Activated CD4-positive, alpha-beta T cell treated with anti-CD3 and anti-CD28 coated beads, Interleukin-2, amount 10 ng/mL, durations not matched to agents 24 days and 14 days (primary cell): ENCODE data around the gene DENND6A. TPM values are rescaled to one million over a fixed set of nuclear protein-coding genes. Genes with fewer than 3 reads are reported as not detected.

ENCODE experiments used
- DNase-seq: peaks from one replicate; pipeline ENCODE4 v3.0.0; 2022
- H3K27ac Mint-ChIP-seq: one replicate; pipeline ENCODE4 v1.8.0; 2022; ENCODE audit warnings: mild to moderate bottlenecking, mixed read lengths
- H3K27me3 Mint-ChIP-seq: one replicate; pipeline ENCODE4 v1.8.0; 2022; ENCODE audit warnings: mixed read lengths
- H3K36me3 Mint-ChIP-seq: one replicate; pipeline ENCODE4 v1.8.0; 2022; ENCODE audit warnings: low read depth, mild to moderate bottlenecking, mixed read lengths
- H3K4me1 Mint-ChIP-seq: one replicate; pipeline ENCODE4 v1.8.0; 2021; ENCODE audit warnings: mixed read lengths
- H3K4me3 Mint-ChIP-seq: one replicate; pipeline ENCODE4 v1.8.0; 2022; ENCODE audit warnings: mild to moderate bottlenecking, moderate library complexity, mixed read lengths
- H3K9me3 Mint-ChIP-seq: one replicate; pipeline ENCODE4 v1.8.0; 2021; ENCODE audit warnings: mixed read lengths
- intact Hi-C: fragments of 100-400 bp; cut with micrococcal nuclease; formaldehyde crosslinking; loops from one replicate; pipeline ENCODE4 v1.15.1; 2023
- total RNA-seq: library from RNA; stranded (reverse); gene quantifications from 2 replicates; pipeline ENCODE4 v1.2.3, GENCODE V29; 2022

Gene DENND6A
- total RNA-seq, 1 donor from 2014 or later: 25.2 TPM

- H3K27ac Mint-ChIP-seq: no peak overlapping the region
- peaks cover 31% of the 10 kb centered on the region for H3K36me3 Mint-ChIP-seq
- no peaks in the 10 kb centered on the region for H3K27me3 Mint-ChIP-seq
- intact Hi-C loops: loop anchor here (1.0 kb wide), 1 partner anchor 8 kb away; no protein-coding TSS in a partner anchor
- no peaks in the 10 kb centered on the region for H3K9me3 Mint-ChIP-seq
- DNase-seq: no peak
- no peak overlapping the region for H3K4me3 Mint-ChIP-seq
- H3K4me1 Mint-ChIP-seq: peaks cover 36% of the 10 kb centered on the region
Measured at GRCh38 chr3:57683286-57683685, 9.6 kb downstream of the DENND6A start.

DNA sequence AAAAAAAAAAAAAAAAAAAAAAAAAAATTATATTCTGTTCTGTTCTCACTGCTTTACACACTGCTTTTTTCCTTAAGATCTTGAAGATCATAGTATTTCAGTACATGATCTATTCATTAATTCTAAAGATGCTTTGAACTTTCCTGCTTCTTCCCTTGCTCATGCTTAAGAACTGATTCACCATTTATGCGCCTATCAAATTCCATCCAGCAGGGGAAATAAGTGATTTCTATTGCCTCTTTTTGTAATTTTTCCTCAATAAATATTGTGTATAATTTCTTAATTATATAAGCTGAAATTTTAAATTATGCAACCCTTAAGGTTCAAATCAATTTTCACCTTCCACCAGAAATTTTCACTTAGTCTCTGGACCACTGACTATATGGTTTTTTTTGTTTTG is 10.6 kb downstream of the DENND6A start:
- Mint-ChIP-seq H3K9me3 (no peaks in the 10 kb centered on the region), H3K36me3 (peaks cover 37% of the 10 kb centered on the region), H3K4me1 (peaks cover 35% of the 10 kb centered on the region), H3K27me3 (no peaks in the 10 kb centered on the region), H3K4me3 (no peak overlapping the region), H3K27ac (no peak overlapping the region)
- no peak for DNase-seq
- intact Hi-C loops: no loop called here

GRCh38 chr3:57681691-57682090 is 11.2 kb downstream of the DENND6A start:
- Mint-ChIP-seq H3K9me3 (no peaks in the 10 kb centered on the region), H3K36me3 (peaks cover 35% of the 10 kb centered on the region)
- intact Hi-C loops: no loop called here

GRCh38 chr3:57680046-57680445 is 12.8 kb downstream of the DENND6A start:
- peak; percentile 8 for DNase-seq
- no peaks in the 10 kb centered on the region for H3K27me3 Mint-ChIP-seq
- no peaks in the 10 kb centered on the region for H3K9me3 Mint-ChIP-seq
- intact Hi-C loops: no loop called here
- H3K4me1 Mint-ChIP-seq: peaks cover 27% of the 10 kb centered on the region
- no peak overlapping the region for H3K27ac Mint-ChIP-seq
- no peak overlapping the region for H3K4me3 Mint-ChIP-seq
- peaks cover 37% of the 10 kb centered on the region for H3K36me3 Mint-ChIP-seq

More at GRCh38 chr3:57681691-57682090, 11.2 kb downstream of the DENND6A start:
- Mint-ChIP-seq H3K27ac (no peak overlapping the region), H3K27me3 (no peaks in the 10 kb centered on the region), H3K4me3 (no peak overlapping the region), H3K4me1 (peaks cover 30% of the 10 kb centered on the region)
- DNase-seq: no peak

- Mint-ChIP-seq H3K27ac (no peak overlapping the region), H3K4me3 (no peak overlapping the region)
Measured at GRCh38 chr3:57675530-57675929, 17.3 kb downstream of the DENND6A start.

DNA sequence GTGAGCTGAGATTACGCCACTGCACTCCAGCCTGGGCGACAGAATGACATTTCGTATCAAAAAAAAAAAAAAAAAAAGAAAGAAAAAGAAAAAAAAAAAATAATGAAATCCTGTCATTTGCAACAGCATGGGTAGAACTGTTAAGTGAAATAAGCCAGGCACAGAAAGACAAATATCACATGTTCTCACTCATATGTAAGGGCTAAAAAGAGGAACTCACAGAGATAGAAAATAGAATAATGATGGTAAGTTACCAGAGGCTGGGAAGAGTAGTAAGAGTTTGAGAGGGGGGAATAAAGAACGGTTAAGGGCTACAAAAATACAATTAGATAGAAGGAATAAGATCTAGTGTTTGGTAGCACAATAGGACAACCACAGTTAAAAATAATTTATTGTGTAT is 19.7 kb downstream of the DENND6A start:
- DNase-seq: no peak

More at GRCh38 chr3:57675530-57675929, 17.3 kb downstream of the DENND6A start:
- no peaks in the 10 kb centered on the region for H3K27me3 Mint-ChIP-seq
- no peak for DNase-seq
- peaks cover 36% of the 10 kb centered on the region for H3K4me1 Mint-ChIP-seq
- intact Hi-C loops: no loop called here
- no peaks in the 10 kb centered on the region for H3K9me3 Mint-ChIP-seq
- H3K36me3 Mint-ChIP-seq: peaks cover 40% of the 10 kb centered on the region

GRCh38 chr3:57670543-57670942 is 22.3 kb downstream of the DENND6A start:
- Mint-ChIP-seq H3K4me1 (peaks cover 24% of the 10 kb centered on the region), H3K36me3 (peaks cover 28% of the 10 kb centered on the region), H3K27ac (no peak overlapping the region), H3K4me3 (no peak overlapping the region), H3K9me3 (no peaks in the 10 kb centered on the region), H3K27me3 (no peaks in the 10 kb centered on the region)
- intact Hi-C loops: loop anchor here (2.0 kb wide), 1 partner anchor 22 kb away; the partner anchor contains the start of gene DENND6A
- no peak for DNase-seq

More for the DNA sequence above, 19.7 kb downstream of the DENND6A start:
- peak overlapping the region; percentile 27 for H3K27ac Mint-ChIP-seq
- peaks cover 29% of the 10 kb centered on the region for H3K36me3 Mint-ChIP-seq
- no peak overlapping the region for H3K4me3 Mint-ChIP-seq
- H3K9me3 Mint-ChIP-seq: no peaks in the 10 kb centered on the region
- peaks cover 29% of the 10 kb centered on the region for H3K4me1 Mint-ChIP-seq
- intact Hi-C loops: no loop called here
- H3K27me3 Mint-ChIP-seq: no peaks in the 10 kb centered on the region

GRCh38 chr3:57661404-57661803 is 31.5 kb downstream of the DENND6A start:
- no peaks in the 10 kb centered on the region for H3K27me3 Mint-ChIP-seq
- intact Hi-C loops: no loop called here
- H3K4me3 Mint-ChIP-seq: no peak overlapping the region
- peaks cover 2% of the 10 kb centered on the region for H3K4me1 Mint-ChIP-seq
- H3K36me3 Mint-ChIP-seq: peaks cover 27% of the 10 kb centered on the region
- H3K9me3 Mint-ChIP-seq: no peaks in the 10 kb centered on the region
- DNase-seq: no peak
- no peak overlapping the region for H3K27ac Mint-ChIP-seq

GRCh38 chr3:57659806-57660439 is 33.0 kb downstream of the DENND6A start:
- no peak overlapping the region for H3K27ac Mint-ChIP-seq
- no peaks in the 10 kb centered on the region for H3K27me3 Mint-ChIP-seq
- H3K9me3 Mint-ChIP-seq: no peaks in the 10 kb centered on the region
- H3K36me3 Mint-ChIP-seq: peaks cover 29% of the 10 kb centered on the region
- H3K4me3 Mint-ChIP-seq: no peak overlapping the region
- H3K4me1 Mint-ChIP-seq: peaks cover 2% of the 10 kb centered on the region
- no peak for DNase-seq
- intact Hi-C loops: no loop called here

DNA sequence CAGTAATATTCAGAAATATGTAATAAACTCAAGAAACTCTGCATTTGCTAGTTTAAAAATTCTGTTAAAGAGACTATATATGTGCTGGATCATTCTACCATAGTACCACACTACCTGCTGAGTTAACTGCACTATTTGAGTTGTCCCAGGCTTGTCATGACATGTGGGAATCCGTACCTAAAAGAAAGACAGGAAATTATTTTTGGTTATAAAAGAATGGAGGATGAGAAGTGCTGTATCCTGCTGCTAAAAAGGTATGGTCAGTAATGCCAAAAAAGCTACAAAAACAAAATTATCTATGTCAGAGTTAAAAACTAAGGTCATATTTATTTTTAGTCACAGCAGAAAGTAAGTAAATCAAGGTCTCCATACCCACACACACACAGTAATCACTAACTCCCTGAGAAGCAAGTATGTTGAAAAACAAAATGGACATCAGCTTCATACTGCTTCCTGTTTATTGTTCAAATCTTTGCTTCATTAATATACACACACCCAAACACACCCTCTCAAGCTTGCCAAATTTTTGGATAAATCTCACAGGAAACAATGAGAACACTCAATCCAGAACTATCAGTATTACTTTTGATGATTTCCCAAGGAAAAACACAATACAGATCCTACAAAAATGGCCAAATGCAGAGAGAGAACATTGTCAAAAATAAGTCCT is 33.7 kb downstream of the DENND6A start:
- H3K36me3 Mint-ChIP-seq: peaks cover 33% of the 10 kb centered on the region
- no peak for DNase-seq
- H3K27ac Mint-ChIP-seq: no peak overlapping the region
- no peaks in the 10 kb centered on the region for H3K27me3 Mint-ChIP-seq
- intact Hi-C loops: no loop called here
- no peaks in the 10 kb centered on the region for H3K9me3 Mint-ChIP-seq
- peaks cover 8% of the 10 kb centered on the region for H3K4me1 Mint-ChIP-seq
- H3K4me3 Mint-ChIP-seq: no peak overlapping the region

DNA sequence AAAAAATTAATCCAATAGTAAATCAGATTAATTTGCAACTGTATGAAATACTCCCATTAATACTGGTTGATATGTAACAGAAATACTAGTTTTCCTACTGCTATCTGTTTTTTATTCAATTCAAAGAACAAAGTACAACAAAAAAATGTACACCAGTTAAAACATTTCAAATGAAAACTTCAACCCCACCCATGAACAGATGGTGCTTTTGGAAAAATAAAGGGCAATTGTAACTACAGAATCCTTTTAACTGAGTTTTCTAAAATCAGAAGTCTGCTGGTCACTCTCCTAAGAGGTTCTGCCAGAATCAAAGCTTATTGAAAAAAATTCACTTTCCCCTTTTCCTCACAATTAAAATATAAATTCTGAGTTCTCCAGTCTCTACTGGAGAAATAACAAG is 34.3 kb downstream of the DENND6A start:
- DNase-seq: no peak
- no peak overlapping the region for H3K27ac Mint-ChIP-seq
- H3K4me3 Mint-ChIP-seq: no peak overlapping the region
- H3K27me3 Mint-ChIP-seq: no peaks in the 10 kb centered on the region
- H3K4me1 Mint-ChIP-seq: peaks cover 9% of the 10 kb centered on the region
- H3K36me3 Mint-ChIP-seq: peaks cover 29% of the 10 kb centered on the region
- no peaks in the 10 kb centered on the region for H3K9me3 Mint-ChIP-seq
- intact Hi-C loops: no loop called here

- no peaks in the 10 kb centered on the region for H3K9me3 Mint-ChIP-seq
- intact Hi-C loops: no loop called here
- DNase-seq: no peak
- peaks cover 9% of the 10 kb centered on the region for H3K4me1 Mint-ChIP-seq
- peaks cover 50% of the 10 kb centered on the region for H3K36me3 Mint-ChIP-seq
- H3K27me3 Mint-ChIP-seq: no peaks in the 10 kb centered on the region
- H3K27ac Mint-ChIP-seq: no peak overlapping the region
- H3K4me3 Mint-ChIP-seq: no peak overlapping the region
Measured at GRCh38 chr3:57655727-57656126, 37.1 kb downstream of the DENND6A start.

- peaks cover 7% of the 10 kb centered on the region for H3K4me1 Mint-ChIP-seq
- H3K27ac Mint-ChIP-seq: no peak overlapping the region
- no peak overlapping the region for H3K4me3 Mint-ChIP-seq
- DNase-seq: no peak
- H3K36me3 Mint-ChIP-seq: peaks cover 60% of the 10 kb centered on the region
- peaks cover 1% of the 10 kb centered on the region for H3K9me3 Mint-ChIP-seq
- H3K27me3 Mint-ChIP-seq: no peaks in the 10 kb centered on the region
- intact Hi-C loops: no loop called here
Measured at GRCh38 chr3:57654267-57654666, 38.6 kb downstream of the DENND6A start.

- Mint-ChIP-seq H3K9me3 (peaks cover 12% of the 10 kb centered on the region), H3K4me1 (peaks cover 15% of the 10 kb centered on the region), H3K36me3 (peaks cover 72% of the 10 kb centered on the region), H3K27me3 (no peaks in the 10 kb centered on the region), H3K27ac (no peak overlapping the region), H3K4me3 (no peak overlapping the region)
- no peak for DNase-seq
- intact Hi-C loops: no loop called here
Measured at GRCh38 chr3:57652203-57652602, 40.7 kb downstream of the DENND6A start.
